Measurements from ENCODE around the gene CPEB4.

DNA sequence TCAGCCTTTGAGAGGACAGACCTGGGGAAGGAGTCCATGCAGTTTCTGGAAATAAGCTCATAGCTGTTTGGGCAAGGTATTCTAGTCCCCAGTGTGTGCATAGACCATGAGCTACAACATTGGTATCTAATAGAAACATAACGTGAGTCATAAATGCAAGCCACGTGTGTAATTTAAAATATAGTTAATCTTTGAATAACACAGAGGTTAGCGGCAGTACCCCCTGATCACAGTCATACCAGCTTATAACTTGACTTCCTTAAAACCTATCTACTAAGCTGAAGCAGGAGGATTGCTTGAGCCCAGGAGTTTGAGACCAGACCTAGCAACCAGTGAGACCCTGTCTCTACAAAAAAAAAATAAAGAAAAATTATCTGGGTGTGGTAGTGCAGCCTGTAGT is 46.4 kb upstream of the CPEB4 start:
- no peak for TF ChIP-seq POLR2AphosphoS5 (IDR thresholded peaks at IDR 0.05; ENCODE audit: low read depth)
- TF ChIP-seq, protein P1, sequence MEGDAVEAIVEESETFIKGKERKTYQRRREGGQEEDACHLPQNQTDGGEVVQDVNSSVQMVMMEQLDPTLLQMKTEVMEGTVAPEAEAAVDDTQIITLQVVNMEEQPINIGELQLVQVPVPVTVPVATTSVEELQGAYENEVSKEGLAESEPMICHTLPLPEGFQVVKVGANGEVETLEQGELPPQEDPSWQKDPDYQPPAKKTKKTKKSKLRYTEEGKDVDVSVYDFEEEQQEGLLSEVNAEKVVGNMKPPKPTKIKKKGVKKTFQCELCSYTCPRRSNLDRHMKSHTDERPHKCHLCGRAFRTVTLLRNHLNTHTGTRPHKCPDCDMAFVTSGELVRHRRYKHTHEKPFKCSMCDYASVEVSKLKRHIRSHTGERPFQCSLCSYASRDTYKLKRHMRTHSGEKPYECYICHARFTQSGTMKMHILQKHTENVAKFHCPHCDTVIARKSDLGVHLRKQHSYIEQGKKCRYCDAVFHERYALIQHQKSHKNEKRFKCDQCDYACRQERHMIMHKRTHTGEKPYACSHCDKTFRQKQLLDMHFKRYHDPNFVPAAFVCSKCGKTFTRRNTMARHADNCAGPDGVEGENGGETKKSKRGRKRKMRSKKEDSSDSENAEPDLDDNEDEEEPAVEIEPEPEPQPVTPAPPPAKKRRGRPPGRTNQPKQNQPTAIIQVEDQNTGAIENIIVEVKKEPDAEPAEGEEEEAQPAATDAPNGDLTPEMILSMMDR (conservative IDR thresholded peaks at IDR 0.05; ENCODE audit: low read depth in 2 of 2) = no peak
